ENCODE measurements around the gene LDLRAD4.

DNA sequence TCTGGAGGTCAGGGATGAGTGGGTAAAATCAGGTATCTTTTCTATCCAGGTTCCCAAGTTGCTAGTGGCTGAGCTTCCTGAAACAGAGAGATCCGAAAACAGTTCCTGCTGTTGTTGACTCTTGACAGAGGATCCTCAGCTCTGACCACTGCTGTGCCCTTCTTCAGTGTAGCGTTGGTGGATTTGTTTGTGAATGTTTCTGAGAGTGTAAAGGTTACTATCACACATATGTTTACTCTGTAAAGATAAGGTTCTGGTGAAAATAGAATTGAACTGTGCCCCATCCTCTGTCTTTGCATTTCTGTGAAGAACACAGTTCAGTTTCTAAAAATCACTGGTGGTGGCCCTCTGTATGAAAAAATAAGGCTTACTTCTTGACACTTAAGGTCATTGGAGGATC, 119.8 kb downstream of the LDLRAD4 start:
- no peak for TF ChIP-seq POLR2AphosphoS5 (IDR thresholded peaks at IDR 0.05; ENCODE audit: borderline replicate concordance, low read depth, low read length)
- no peak for TF ChIP-seq EZH2 (IDR thresholded peaks at IDR 0.05)

Data from SK-N-MC (cell line).